MM.1S (cell line): ENCODE results near the gene DKK2.
"Not testable (repeated sequence)": the region's sequence is repeated elsewhere in the genome, so short reads cannot be mapped to it uniquely, and the experiment has no call there.

Experiments
- DNase-seq: peaks from one replicate; pipeline ENCODE4 v3.0.0-alpha.2; 2015
- H2AFZ ChIP-seq: fragments of 300-600 bp; sonication (generic); 2 replicates; pipeline ENCODE4 v1.6.0; 2016; ENCODE audit warnings: antibody characterized with exemption, low read length
- H3F3A ChIP-seq: fragments of 300-600 bp; sonication (generic); 2 replicates; pipeline ENCODE4 v1.6.1; 2016; ENCODE audit warnings: mild to moderate bottlenecking, antibody characterized with exemption, low read length, moderate library complexity, mixed read lengths; ENCODE audit not compliant: insufficient read depth
- H3K27ac ChIP-seq: fragments of 300-600 bp; sonication (generic); 2 replicates; pipeline ENCODE4 v1.5.1; 2016; ENCODE audit warnings: mild to moderate bottlenecking, low read length
- H3K27me3 ChIP-seq: fragments of 300-600 bp; sonication (generic); replicated peaks from 2 replicates; pipeline ENCODE4 v1.6.0; 2016; ENCODE audit warnings: low read length; ENCODE audit not compliant: insufficient read depth
- H3K36me3 ChIP-seq: fragments of 300-600 bp; sonication (generic); replicated peaks from 2 replicates; pipeline ENCODE4 v1.6.1; 2016; ENCODE audit warnings: mild to moderate bottlenecking, low read length, mixed read lengths; ENCODE audit not compliant: insufficient read depth
- H3K4me1 ChIP-seq: fragments of 300-600 bp; sonication (generic); 2 replicates; pipeline ENCODE4 v1.6.1; 2016; ENCODE audit warnings: low read length, mixed read lengths
- H3K4me2 ChIP-seq: fragments of 300-600 bp; sonication (generic); 2 replicates; pipeline ENCODE4 v1.6.0; 2016; ENCODE audit warnings: low read depth, low read length
- H3K4me3 ChIP-seq: fragments of 300-600 bp; sonication (generic); 2 replicates; pipeline ENCODE4 v1.5.1; 2016; ENCODE audit warnings: low read length, mixed read lengths
- H3K79me2 ChIP-seq: fragments of 300-600 bp; sonication (generic); 2 replicates; pipeline ENCODE4 v1.6.1; 2016; ENCODE audit warnings: mixed run types, low read length, mixed read lengths
- H3K9ac ChIP-seq: fragments of 300-600 bp; sonication (generic); 2 replicates; pipeline ENCODE4 v1.6.1; 2016; ENCODE audit warnings: low read length, mixed read lengths
- H3K9me2 ChIP-seq: fragments of 300-600 bp; sonication (generic); replicated peaks from 2 replicates; pipeline ENCODE4 v1.6.1; 2016; ENCODE audit warnings: mild to moderate bottlenecking, low read length, mixed read lengths; ENCODE audit not compliant: insufficient read depth
- H3K9me3 ChIP-seq: fragments of 300-600 bp; sonication (generic); replicated peaks from 2 replicates; pipeline ENCODE4 v1.6.1; 2016; ENCODE audit warnings: mild to moderate bottlenecking, low read length, mixed read lengths; ENCODE audit not compliant: insufficient read depth
- H4K20me1 ChIP-seq: fragments of 300-600 bp; sonication (generic); 2 replicates; pipeline ENCODE4 v1.6.1; 2016; ENCODE audit warnings: mild to moderate bottlenecking, low read length, moderate library complexity, mixed read lengths; ENCODE audit not compliant: insufficient read depth
- EZH2 ChIP-seq: fragments of 300-600 bp; sonication (generic); optimal IDR thresholded peaks from 2 replicates; pipeline ENCODE3; 2017; ENCODE audit warnings: low read depth, mild to moderate bottlenecking, antibody characterized with exemption, low read length, mixed read lengths
- EZH2phosphoT487 ChIP-seq: fragments of 300-600 bp; sonication (generic); IDR thresholded peaks from 2 replicates; pipeline ENCODE4 v1.6.1; 2018; ENCODE audit warnings: antibody characterized with exemption, low read length
- TF ChIP-seq, protein P1 (sequence below): fragments of 300-600 bp; sonication (generic); IDR thresholded peaks from 2 replicates; pipeline ENCODE4 v1.5.1; 2016; ENCODE audit warnings: antibody characterized with exemption, low read length, mixed read lengths

DKK2 gene

DNA sequence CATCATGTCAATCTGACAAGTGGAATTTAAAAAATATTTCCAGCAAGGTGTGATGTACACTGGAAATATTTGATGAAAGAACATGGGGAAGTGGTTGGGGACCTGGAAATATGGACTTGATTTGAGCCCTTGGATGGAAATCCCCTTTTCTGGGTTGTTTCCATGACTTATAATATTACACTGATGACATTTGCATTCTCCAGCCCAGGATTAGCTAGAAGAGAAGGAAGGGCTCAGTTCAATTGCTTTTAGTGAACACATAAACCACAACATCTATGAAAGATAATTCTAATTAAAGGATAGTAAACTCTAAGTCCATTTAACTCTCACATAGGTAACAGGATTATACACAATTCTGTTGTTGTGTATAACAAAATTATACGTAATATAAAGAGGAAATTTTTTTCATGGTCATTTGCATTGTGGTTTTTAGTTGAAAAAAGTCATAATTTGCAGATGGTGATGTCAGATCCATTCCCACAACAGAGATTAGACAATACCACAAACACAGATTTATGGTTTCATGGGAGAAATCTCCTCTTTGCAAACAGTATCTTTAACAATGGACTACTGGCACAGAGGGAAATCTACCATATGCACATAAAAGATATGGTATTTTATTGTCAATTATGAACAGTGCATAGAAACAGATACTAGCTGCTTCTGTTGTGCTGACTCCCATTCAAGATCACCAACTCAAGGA lies 126.5 kb downstream of the DKK2 start:
- H3K4me3 ChIP-seq = no peak overlapping the region
- TF ChIP-seq, protein P1, sequence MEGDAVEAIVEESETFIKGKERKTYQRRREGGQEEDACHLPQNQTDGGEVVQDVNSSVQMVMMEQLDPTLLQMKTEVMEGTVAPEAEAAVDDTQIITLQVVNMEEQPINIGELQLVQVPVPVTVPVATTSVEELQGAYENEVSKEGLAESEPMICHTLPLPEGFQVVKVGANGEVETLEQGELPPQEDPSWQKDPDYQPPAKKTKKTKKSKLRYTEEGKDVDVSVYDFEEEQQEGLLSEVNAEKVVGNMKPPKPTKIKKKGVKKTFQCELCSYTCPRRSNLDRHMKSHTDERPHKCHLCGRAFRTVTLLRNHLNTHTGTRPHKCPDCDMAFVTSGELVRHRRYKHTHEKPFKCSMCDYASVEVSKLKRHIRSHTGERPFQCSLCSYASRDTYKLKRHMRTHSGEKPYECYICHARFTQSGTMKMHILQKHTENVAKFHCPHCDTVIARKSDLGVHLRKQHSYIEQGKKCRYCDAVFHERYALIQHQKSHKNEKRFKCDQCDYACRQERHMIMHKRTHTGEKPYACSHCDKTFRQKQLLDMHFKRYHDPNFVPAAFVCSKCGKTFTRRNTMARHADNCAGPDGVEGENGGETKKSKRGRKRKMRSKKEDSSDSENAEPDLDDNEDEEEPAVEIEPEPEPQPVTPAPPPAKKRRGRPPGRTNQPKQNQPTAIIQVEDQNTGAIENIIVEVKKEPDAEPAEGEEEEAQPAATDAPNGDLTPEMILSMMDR = no peak
- TF ChIP-seq EZH2phosphoT487 (no peak), EZH2 (no peak)
- DNase-seq = no peak
- no peak overlapping the region for H2AFZ ChIP-seq
- H3K9me3 ChIP-seq = no peaks in the 10 kb centered on the region
- H3K4me2 ChIP-seq = no peak overlapping the region
- no peaks in the 10 kb centered on the region for H3K4me1 ChIP-seq
- H3K36me3 ChIP-seq = no peaks in the 10 kb centered on the region
- H3K27me3 ChIP-seq = no peaks in the 10 kb centered on the region
- H3K79me2 ChIP-seq = no peaks in the 10 kb centered on the region
- no peaks in the 10 kb centered on the region for H3F3A ChIP-seq
- H4K20me1 ChIP-seq = no peaks in the 10 kb centered on the region
- no peaks in the 10 kb centered on the region for H3K9me2 ChIP-seq
- H3K27ac ChIP-seq = no peak overlapping the region
- no peak overlapping the region for H3K9ac ChIP-seq

DNA sequence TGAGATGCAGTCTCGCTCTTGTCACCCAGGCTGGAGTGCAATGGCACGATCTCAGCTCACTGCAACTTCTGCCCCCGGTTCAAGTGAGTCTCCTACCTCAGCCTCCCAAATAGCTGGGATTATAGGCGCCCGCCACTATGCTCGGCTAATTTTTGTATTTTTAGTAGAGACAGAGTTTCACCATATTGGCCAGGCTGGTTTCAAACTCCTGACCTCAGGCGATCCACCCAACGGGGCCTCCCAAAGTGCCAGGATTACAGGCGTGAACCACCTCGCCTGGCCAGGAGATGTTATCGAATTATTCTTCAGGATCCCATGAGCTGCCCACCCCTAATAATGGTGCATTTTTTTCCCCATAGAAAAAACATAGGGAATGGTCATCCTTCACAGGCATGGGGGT lies 128.1 kb downstream of the DKK2 start:
- H3K4me2 ChIP-seq, DNase-seq, H3K36me3 ChIP-seq, H3F3A ChIP-seq, H3K9me2 ChIP-seq, H3K79me2 ChIP-seq, H4K20me1 ChIP-seq, H3K9ac ChIP-seq, H3K27me3 ChIP-seq, H3K9me3 ChIP-seq, H3K27ac ChIP-seq, H3K4me3 ChIP-seq, H2AFZ ChIP-seq, H3K4me1 ChIP-seq: not testable (repeated sequence)

DNA sequence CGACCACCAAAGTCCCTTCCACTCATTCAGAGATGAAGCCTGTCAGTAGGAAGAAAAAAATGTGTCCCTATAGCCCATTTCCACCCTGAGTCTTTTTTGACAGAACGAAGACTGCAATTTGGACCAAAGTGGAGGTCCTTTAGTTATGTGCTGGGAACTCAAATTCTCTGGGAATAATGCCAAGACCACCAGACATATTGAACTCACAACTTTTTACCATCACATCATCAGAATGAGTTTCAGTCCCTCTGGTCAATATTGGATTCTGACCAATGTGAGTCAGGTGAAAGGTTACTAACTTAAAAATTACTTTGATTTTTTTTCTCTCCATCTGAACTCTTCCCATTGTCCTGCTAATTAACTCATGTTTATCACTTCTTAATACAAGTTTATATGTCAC lies 128.9 kb downstream of the DKK2 start:
- DNase-seq = no peak
- H3K36me3 ChIP-seq = no peaks in the 10 kb centered on the region
- TF ChIP-seq EZH2phosphoT487 = no peak
- no peaks in the 10 kb centered on the region for H3K27me3 ChIP-seq
- H3K9me3 ChIP-seq = no peaks in the 10 kb centered on the region
- no peaks in the 10 kb centered on the region for H3K4me1 ChIP-seq
- no peak overlapping the region for H3K9ac ChIP-seq
- no peaks in the 10 kb centered on the region for H3F3A ChIP-seq
- H3K79me2 ChIP-seq = no peaks in the 10 kb centered on the region
- no peaks in the 10 kb centered on the region for H3K9me2 ChIP-seq
- H3K4me2 ChIP-seq = no peak overlapping the region
- no peak overlapping the region for H3K4me3 ChIP-seq
- H4K20me1 ChIP-seq = no peaks in the 10 kb centered on the region
- H2AFZ ChIP-seq = no peak overlapping the region
- no peak overlapping the region for H3K27ac ChIP-seq

DNA sequence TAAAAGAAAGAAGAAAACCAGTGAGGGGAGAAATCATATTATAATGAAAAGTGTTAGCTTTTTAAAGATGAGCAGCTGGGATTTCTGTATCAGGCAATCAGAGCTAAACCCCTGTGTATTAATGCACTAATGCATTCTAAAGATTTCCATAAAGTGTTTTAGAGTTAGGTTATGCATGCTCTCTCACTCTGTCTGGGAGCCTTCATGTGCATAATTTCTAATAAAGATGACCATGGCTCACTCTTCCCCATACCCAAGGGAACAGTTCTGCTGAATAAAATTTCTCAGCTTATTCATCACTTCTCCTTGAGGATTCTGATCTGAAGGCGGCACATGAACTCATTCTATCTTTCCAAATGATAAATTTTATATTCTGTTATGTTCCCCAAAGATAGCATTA lies 129.4 kb downstream of the DKK2 start:
- no peaks in the 10 kb centered on the region for H3F3A ChIP-seq
- H3K4me2 ChIP-seq = no peak overlapping the region
- no peaks in the 10 kb centered on the region for H4K20me1 ChIP-seq
- no peaks in the 10 kb centered on the region for H3K36me3 ChIP-seq
- H3K79me2 ChIP-seq = no peaks in the 10 kb centered on the region
- H3K27me3 ChIP-seq = no peaks in the 10 kb centered on the region
- TF ChIP-seq EZH2phosphoT487 (no peak), EZH2 (no peak)
- TF ChIP-seq, protein P1 = no peak
- DNase-seq = no peak
- H3K4me3 ChIP-seq = no peak overlapping the region
- no peaks in the 10 kb centered on the region for H3K9me3 ChIP-seq
- no peak overlapping the region for H2AFZ ChIP-seq
- H3K4me1 ChIP-seq = no peaks in the 10 kb centered on the region
- no peak overlapping the region for H3K27ac ChIP-seq
- H3K9me2 ChIP-seq = no peaks in the 10 kb centered on the region
- no peak overlapping the region for H3K9ac ChIP-seq
